ENCODE results near the gene MGRN1.

The MGRN1 gene

DNA sequence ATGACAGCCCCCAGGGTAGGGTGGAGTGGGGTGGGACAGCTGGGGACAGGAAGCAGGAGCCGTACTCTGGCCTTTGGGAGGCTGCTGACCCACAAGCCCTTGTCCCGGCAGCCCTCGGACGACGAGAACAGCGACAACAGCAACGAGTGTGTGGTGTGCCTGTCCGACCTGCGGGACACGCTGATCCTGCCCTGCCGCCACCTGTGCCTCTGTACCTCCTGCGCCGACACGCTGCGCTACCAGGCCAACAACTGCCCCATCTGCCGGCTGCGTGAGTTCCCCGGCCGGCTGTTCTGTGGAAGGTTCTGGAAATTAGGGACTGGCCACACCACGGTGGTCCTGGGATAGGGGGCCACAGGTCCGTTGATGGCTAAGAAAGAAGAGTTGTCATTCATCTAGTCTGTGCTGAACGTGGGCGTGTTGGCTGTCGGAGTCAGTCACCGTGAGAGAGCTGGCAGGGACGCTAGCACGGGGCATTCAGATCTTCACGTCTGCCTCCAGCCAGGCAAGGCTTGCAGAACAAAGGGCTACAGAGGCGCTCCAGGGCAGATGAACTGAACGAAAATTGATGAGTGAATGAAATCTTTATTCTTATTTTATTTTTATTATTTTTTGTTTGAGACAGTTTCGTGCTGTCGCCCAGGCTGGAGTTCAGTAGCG is 48.9 kb downstream of the MGRN1 start:
- TF ChIP-seq, protein P1, sequence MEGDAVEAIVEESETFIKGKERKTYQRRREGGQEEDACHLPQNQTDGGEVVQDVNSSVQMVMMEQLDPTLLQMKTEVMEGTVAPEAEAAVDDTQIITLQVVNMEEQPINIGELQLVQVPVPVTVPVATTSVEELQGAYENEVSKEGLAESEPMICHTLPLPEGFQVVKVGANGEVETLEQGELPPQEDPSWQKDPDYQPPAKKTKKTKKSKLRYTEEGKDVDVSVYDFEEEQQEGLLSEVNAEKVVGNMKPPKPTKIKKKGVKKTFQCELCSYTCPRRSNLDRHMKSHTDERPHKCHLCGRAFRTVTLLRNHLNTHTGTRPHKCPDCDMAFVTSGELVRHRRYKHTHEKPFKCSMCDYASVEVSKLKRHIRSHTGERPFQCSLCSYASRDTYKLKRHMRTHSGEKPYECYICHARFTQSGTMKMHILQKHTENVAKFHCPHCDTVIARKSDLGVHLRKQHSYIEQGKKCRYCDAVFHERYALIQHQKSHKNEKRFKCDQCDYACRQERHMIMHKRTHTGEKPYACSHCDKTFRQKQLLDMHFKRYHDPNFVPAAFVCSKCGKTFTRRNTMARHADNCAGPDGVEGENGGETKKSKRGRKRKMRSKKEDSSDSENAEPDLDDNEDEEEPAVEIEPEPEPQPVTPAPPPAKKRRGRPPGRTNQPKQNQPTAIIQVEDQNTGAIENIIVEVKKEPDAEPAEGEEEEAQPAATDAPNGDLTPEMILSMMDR (IDR thresholded peaks at IDR 0.05; ENCODE audit: low read depth, low read length): no peak
- no peak overlapping the region for H3K4me3 ChIP-seq (replicated peaks in 1 of 2; ENCODE audit: low read depth in 2 of 2, low read length in 2 of 2)
- no peak for DNase-seq (ENCODE audit: low read depth in 2 of 2)

DNA sequence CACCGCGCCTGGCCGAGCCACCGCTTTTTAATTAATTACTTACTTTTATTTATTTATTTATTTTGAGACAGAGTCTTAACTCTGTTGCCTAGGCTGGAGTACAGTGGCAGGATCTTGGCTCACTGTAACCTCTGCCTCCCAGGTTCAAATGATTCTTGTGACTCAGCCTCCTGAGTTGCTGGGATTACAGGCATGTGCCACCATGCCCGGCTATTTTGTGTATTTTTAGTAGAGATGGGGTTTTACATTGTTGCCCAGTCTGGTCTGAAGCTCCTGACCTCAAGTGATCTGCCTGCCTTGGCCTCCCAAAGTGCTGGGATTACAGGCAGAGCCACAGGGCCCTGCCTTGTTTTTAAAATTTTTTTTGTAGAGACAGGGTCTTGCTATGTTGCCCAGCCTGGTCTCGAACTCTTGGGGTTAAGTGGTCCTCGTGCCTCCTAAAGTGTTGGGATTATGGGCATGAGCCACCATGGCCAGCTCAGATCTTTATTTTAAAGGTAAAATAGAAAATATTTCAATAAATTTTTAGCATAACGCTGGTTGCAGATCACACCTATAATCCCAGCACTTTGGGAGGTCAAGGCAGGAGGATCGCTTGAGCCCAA is 50.4 kb downstream of the MGRN1 start:
- no peak for DNase-seq (ENCODE audit: low read depth in 2 of 2)
- no peak overlapping the region for H3K4me3 ChIP-seq (replicated peaks in 1 of 2; ENCODE audit: low read depth in 2 of 2, low read length in 2 of 2)
- TF ChIP-seq, protein P1 (IDR thresholded peaks at IDR 0.05; ENCODE audit: low read depth, low read length): no peak

DNA sequence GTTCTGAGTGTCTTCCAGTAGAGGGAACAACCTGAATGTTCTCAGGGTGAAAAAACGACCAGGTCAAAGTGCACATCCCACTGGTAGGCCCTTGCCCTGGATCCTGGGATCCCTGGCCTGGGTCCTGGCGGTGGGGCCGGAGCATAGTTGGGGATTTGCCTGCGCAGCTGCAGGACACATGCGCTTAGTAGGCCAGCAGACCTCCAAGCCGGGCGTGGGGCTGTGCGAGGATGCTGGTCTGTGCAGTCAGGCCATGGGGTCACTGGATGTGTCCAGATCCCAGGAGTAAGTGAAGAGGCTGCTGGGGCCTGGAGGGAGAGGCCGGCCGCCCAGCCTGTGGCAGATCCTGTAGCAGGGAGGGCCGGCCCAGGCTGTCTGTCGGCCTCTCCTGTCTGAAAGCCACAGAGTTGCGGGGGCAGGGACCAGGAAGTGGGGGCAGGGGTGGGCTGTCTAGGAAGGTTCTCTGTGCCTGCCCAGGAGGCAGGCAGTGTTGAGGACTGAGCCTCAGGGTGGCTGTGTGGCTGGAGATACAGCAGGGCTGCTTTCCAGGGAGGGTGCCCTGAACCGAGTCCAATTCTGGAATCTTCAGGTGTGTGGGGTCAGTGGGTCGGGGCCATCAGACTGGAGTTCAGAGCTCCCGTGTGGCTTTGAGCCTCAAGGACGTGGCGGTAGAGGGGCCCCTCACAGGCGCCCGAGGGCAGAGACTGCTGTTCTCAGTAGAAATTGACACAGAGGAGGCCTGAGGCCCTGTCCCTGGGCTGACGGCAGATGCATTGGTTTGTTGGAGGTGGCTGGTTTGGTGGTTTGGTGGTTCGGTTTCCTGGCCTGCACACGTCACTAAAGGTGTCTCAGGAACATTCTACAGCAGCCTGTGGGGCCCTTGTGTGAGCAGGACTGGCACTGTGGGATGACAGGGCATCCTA is 51.5 kb downstream of the MGRN1 start:
- H3K4me3 ChIP-seq (replicated peaks in 1 of 2; ENCODE audit: low read depth in 2 of 2, low read length in 2 of 2): no peak overlapping the region
- TF ChIP-seq, protein P1 (IDR thresholded peaks at IDR 0.05; ENCODE audit: low read depth, low read length): no peak
- DNase-seq (ENCODE audit: low read depth in 2 of 2): no peak

DNA sequence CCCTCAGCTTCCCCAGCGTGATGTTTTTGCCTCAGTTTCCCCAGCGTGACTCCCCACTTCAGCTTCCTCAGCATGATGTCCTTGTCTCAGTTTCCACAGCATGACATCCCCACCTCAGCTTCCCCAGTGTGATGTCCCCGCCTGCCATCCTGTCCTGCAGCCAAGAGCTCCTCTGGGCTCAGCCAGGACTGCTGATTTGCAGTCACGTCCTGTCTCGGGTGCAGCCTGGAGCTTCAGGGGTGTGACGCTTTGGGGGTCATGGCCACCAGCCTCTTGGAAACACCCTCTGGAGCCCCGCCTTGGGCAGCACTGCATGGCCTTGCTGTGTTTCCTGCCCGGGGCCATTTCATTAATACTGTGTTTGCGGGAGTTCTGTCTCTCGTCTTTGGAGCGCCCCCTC is 52.2 kb downstream of the MGRN1 start:
- TF ChIP-seq, protein P1 (IDR thresholded peaks at IDR 0.05; ENCODE audit: low read depth, low read length): no peak
- no peak for DNase-seq (ENCODE audit: low read depth in 2 of 2)
- no peak overlapping the region for H3K4me3 ChIP-seq (replicated peaks in 1 of 2; ENCODE audit: low read depth in 2 of 2, low read length in 2 of 2)

DNA sequence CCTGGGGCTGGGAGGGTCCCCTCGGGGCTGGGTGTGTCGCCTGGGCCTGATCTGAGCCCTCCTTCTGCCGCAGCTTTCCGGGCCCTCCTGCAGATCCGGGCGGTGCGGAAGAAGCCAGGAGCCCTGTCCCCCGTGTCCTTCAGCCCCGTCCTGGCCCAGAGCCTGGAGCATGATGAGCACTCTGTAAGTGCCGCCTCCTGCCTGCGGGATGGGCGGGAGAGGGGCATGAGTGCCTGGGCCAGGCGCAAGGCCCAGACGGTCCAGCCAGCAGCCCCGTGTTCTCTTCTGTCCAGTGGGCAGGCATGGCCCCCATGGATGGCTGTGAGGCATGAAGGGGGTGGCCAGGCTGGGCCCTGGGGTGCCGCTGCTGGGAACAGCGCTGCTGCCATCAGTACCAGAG is 52.8 kb downstream of the MGRN1 start:
- TF ChIP-seq, protein P1 (IDR thresholded peaks at IDR 0.05; ENCODE audit: low read depth, low read length): no peak

DNA sequence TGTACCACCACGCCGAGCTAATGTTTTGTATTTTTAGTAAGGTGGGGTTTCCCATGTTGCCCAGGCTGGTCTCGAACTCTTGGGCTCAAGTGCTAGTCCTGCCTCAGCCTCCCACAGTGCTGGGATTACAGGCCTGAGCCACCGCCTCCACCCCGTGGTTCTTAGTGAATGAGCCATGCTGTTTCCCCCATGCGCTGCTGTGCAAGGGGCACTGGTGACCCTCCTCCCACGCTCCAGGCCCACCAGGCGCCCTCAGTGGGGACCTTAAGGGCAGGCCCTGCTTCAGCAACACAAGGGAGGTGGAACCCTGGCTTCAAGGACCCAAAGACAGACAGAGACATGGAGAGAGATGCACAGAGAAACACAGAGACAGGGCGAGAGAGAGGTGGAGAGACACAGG is 53.4 kb downstream of the MGRN1 start:
- DNase-seq (ENCODE audit: low read depth in 2 of 2): no peak
- TF ChIP-seq, protein P1 (IDR thresholded peaks at IDR 0.05; ENCODE audit: low read depth, low read length): no peak
- H3K4me3 ChIP-seq (replicated peaks in 1 of 2; ENCODE audit: low read depth in 2 of 2, low read length in 2 of 2): no peak overlapping the region

More for the DNA sequence above, 52.8 kb downstream of the MGRN1 start:
- no peak for DNase-seq (ENCODE audit: low read depth in 2 of 2)
- no peak overlapping the region for H3K4me3 ChIP-seq (replicated peaks in 1 of 2; ENCODE audit: low read depth in 2 of 2, low read length in 2 of 2)
